Right lung (tissue), 5 donors: Measurements from ENCODE around the gene GPRC6A. TPM values are rescaled to one million over a fixed set of nuclear protein-coding genes. Genes with fewer than 3 reads are reported as not detected.
A peak's percentile ranks its signal among the peaks of the same experiment; 100 is the strongest.

Source experiments
- DNase-seq, 2 donors: peaks; one replicate each; pipeline ENCODE4 v3.0.0-alpha.2; 2013
- polyA plus RNA-seq, 5 donors: library from polyadenylated mRNA; unstranded; fragments of 120-200 nt; gene quantifications; one replicate each; pipeline versions ENCODE4 v1.2.1 to v1.2.3, GENCODE V29; 2013; ENCODE audit warnings: inconsistent platforms in 1 of 5, low replicate concordance in 1 of 5; ENCODE audit not compliant: insufficient read length in 5 of 5, insufficient read depth in 1 of 5

Gene GPRC6A
- polyA plus RNA-seq, 5 donors = 0.09 to 0.31 (median 0.15) TPM

- DNase-seq = peak; percentile 47 to 55
These were observed 49.2 kb downstream of the GPRC6A start for GRCh38 chr6:116779573-116780164.

- DNase-seq = no peak
These were observed 55.0 kb downstream of the GPRC6A start for GRCh38 chr6:116773886-116774285.

GRCh38 chr6:116772450-116772849, 56.4 kb downstream of the GPRC6A start:
- no peak for DNase-seq

GRCh38 chr6:116767715-116768114, 61.2 kb downstream of the GPRC6A start:
- no peak for DNase-seq

- no peak for DNase-seq
These were observed 62.2 kb downstream of the GPRC6A start for GRCh38 chr6:116766506-116767176.

GRCh38 chr6:116764961-116765841, 63.7 kb downstream of the GPRC6A start, which contains the start of gene FAM162B:
Gene FAM162B (minus strand): TSS chr6:116765719. CDS start chr6:116765576, 143 bp downstream.
- DNase-seq = peak; percentile 68 to 80

GRCh38 chr6:116764629-116764960, 64.3 kb downstream of the GPRC6A start:
- peak; percentile 55 to 66 for DNase-seq

- DNase-seq = peak in 1 of 2 donors; percentile 48
These were observed 64.8 kb downstream of the GPRC6A start for GRCh38 chr6:116763906-116764628.

- DNase-seq = no peak
These were observed 65.8 kb downstream of the GPRC6A start for GRCh38 chr6:116763048-116763447.

GRCh38 chr6:116762235-116762634, 66.6 kb downstream of the GPRC6A start:
- DNase-seq = no peak

GRCh38 chr6:116761779-116762178, 67.1 kb downstream of the GPRC6A start:
- no peak for DNase-seq

GRCh38 chr6:116745176-116745575, 83.7 kb downstream of the GPRC6A start:
- no peak for DNase-seq

Other genes with a start within 250 kb of the GPRC6A start
- gene RSPH4A, start 212.6 kb downstream of the GPRC6A start, polyA plus RNA-seq = 10 to 100 TPM in 2 of 5 donors, 1 to 10 TPM in 3; 7.5 to 11.4 (median 9.2) TPM
- 10 to 100 TPM; 13.0 to 18.1 (median 16.7) TPM for gene ZUP1, start 160.3 kb downstream of the GPRC6A start, polyA plus RNA-seq
- gene KPNA5, start 147.9 kb downstream of the GPRC6A start, polyA plus RNA-seq = 10 to 100 TPM; 16.2 to 32.8 (median 30.4) TPM
- gene FAM162B, start 63.4 kb downstream of the GPRC6A start, polyA plus RNA-seq = 100 to 1,000 TPM in 1 of 5 donors, 10 to 100 TPM in 4; 62.2 to 106 (median 71.8) TPM
- 1 to 10 TPM; 1.0 to 2.9 (median 2.3) TPM for gene RFX6, start 48.2 kb upstream of the GPRC6A start, polyA plus RNA-seq